Fibroblast of gingiva (primary cell): ENCODE results near the gene ARHGEF17.
A peak's percentile ranks its signal among the peaks of the same experiment; 100 is the strongest.

ENCODE experiments used
- DNase-seq: peaks from one replicate; pipeline ENCODE4 v3.0.0-alpha.2; 2011; ENCODE audit warnings: low read depth

Gene ARHGEF17

DNA sequence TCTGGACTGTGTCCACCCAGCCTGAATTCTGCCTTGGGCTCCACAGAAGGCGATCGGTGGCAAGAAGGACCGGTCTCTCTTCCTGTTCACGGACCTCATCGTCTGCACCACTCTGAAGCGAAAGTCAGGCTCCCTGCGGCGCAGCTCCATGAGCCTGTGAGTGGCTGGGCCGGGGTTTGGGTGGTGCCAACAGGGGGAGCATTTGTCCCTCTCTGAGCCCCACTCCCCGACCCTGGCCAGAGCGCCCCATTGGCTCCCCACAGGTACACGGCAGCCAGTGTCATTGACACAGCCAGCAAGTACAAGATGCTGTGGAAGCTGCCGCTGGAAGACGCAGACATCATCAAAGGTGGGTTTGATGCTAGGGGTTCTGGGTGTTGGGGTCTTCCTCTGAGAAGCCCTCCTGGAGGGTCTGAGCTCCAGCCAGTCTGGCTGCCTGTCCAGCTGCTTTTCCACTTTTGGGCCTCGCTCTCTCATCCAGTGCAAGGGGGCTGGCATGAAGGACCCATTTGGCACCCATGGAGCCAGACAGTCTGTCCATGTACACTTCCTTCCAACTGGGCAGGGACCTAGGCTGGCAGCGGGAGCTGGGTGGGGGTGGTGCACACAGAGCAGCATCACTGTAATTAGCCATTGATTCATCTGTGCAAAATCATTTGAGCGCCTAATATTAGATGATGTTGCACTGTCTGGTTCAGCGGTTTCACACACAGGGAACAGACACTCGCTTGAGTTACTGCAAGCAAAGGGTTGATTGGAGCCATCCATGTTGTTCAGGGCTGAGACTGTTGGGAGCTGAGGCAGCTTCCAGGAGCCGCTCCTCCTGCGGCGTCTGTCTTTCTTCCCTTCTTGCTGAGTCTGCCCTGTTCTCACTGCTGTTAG, 49.1 kb downstream of the ARHGEF17 start:
- DNase-seq = no peak

DNA sequence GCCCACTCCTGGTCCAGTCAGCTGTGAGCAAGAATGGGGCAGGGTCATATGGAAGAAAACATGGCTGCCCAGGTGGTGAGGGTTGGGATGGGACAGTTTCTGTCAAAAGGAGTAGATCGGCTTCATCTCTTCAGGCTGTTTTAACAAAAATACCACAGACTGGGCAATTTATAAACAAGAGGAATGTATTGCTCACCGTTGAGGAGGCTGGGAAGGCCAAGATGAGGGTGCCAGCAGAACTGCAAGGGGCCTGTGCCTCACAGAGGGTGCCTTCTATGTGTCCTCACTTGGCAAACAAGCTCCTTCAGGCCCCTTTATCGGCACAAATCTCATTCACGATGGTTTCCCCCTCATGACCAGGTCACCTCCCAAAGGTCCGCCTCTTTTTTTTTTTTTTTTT, 50.0 kb downstream of the ARHGEF17 start:
- no peak for DNase-seq

DNA sequence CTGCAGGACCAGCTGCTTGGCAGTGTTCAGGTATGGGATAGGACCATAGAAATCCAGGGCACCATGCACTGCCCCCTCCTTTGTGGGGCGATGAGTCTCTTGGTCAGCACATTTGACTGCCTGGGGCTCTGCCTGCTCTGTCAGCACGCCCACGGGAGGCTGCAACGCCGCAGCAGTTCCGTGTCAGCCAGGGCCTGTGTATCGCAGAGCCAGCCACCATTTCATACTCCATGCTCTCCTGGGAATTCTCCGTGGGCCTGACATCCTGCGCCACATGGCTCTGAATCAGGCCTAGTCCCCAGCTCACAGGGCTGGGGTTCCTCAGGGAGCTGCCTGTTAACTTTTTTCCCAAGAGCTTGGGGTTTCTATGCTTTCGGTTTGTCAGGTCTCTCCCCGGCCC, 51.3 kb downstream of the ARHGEF17 start:
- DNase-seq = peak; percentile 74

DNA sequence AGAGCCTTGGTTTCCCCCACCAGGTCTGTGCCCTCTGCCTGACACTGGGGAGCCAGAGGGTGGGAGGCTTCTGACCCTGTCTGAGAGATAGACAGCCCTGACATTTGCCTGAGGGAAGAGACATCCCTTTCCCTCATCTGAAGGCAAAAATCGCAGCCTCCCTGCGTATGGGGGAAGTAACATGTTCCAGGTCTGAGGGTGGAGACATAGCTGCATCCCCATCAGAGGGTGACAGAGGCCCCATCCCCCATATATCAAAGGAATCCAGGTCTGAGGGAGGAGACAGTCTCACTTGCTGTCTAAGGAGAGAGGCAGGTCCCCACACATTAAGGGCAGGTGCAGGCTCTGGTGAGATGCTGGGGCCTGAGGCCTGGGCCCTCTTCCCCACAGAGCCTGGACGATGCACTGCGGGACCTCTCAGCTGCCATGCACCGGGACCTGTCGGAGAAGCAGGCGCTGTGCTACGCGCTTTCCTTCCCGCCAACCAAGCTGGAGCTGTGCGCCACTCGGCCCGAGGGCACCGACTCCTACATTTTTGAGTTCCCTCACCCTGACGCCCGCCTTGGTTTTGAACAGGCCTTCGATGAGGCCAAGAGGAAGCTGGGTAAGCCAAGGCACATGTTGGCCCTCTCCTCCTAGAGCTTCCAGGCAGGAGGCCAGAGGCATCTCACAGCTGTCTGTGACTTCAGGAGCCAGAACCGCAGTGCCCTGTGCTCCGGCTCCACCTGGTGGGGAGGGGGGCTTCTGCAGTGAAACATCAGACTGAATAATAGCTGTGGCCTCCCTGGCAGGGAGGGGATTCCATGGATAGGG, 52.1 kb downstream of the ARHGEF17 start:
- DNase-seq = peak; percentile 24

DNA sequence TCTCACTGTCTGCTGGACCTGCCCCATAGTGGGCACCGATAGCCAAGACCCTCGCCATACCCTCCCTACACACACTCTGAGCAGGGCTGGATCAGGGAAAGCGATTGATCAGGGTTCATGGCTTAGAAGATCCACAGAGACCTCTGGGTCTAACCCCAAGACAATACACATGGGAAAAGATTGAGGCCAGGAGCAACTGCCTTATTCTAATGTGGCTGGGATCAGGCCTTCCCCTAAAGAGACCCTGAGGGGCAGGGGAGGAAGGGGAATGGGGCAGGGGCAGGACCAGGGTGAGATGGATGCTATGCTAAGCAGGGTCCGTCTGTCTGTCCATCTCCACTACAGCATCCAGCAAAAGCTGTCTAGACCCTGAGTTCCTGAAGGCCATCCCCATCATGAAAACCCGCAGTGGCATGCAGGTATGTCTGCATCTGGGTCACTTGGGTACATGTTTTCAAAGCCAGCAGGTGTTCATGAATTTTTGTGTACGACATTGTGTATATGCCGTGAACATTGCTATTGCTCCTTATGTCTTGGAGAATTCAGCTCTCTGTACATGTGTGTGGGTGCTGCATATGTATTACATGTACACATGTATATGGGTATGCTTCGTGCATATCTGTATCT, 52.8 kb downstream of the ARHGEF17 start:
- DNase-seq = no peak

DNA sequence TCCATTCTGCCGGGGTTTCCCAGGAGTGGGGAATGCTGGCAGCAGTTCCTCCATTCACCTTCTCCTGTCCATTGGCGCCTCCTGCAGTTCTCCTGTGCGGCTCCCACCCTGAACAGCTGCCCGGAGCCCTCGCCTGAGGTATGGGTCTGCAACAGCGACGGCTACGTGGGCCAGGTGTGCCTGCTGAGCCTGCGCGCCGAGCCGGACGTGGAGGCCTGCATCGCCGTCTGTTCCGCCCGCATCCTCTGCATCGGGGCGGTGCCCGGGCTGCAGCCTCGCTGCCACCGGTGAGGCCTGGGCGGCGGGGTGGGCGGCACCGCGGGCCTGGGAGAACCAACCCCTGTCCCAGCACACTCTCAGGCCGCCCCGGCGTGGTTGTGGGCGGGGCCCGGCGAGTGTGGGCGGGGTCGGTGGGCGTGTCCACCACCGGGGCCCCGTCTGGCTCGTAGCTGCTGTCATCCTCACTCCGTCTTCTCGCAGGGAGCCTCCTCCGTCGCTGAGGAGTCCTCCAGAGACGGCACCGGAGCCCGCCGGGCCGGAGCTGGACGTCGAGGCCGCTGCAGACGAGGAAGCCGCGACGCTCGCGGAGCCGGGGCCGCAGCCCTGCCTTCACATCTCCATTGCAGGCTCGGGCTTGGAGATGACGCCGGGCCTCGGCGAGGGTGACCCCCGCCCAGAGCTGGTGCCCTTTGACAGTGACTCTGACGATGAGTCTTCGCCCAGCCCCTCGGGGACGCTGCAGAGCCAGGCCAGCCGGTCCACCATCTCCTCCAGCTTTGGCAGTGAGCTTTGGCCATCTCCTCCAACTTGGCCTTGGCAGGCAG, 54.1 kb downstream of the ARHGEF17 start:
- DNase-seq = no peak

DNA sequence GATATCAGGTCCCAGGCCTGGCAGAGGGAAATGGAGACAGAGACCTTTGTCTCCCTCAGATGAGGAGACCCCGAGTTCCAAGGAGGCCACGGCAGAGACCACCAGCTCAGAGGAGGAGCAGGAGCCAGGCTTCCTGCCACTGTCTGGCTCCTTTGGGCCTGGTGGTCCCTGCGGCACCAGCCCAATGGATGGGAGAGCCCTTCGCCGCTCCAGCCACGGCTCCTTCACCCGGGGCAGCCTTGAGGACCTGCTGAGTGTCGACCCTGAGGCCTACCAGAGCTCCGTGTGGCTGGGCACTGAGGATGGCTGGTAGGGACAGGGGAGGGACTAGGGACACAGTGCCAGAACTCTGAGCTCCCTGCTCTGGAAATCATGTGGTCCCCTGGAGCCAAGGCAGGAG, 55.1 kb downstream of the ARHGEF17 start:
- DNase-seq = no peak

DNA sequence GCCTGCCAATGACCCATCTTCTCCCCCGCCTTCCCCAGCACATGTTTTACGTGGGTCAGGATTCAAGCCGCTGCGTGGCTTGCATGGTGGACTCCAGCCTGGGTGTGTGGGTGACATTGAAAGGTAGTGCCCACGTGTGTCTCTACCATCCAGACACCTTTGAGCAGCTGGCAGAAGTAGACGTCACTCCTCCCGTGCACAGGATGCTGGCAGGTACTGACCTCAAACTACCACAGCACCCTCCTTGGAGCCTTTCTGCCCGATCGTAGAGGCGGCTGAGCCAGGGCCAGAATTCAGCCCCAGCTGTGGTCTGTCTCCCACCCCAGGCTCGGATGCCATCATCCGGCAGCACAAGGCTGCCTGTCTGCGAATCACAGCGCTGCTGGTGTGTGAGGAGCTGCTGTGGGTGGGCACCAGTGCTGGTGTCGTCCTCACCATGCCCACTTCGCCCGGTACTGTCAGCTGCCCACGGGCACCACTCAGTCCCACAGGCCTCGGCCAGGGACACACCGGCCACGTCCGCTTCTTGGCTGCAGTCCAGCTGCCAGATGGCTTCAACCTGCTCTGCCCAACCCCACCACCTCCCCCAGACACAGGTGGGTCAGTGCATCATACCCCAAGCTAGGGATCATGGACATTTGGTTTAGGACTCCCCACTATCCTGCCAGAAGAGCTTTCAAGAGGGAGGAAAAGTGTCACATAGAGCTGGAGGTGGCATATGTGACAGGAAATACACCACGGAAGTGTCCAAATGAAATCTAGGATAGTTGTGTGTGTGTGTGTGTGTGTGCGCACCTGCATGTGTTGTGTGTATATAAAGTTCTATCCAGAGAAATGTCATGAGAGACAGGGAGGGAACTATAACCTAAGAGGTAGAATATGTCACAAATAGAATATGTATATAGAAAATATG, 57.5 kb downstream of the ARHGEF17 start:
- DNase-seq = no peak

DNA sequence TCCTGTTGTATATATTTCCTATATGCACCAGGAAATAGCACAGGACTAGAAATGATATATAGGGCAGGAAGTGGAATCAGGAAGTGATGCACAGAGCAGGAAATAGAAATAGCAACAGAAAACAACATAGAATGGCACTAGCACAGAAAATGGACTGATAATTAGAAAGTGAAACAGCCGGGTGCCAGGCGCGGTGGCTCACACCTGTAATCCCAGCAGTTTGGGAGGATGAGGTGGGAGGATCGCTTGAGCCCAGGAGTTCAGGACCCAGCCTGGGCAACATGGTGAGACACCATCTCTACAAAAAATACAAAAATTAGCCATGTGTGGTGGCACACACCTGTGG, 58.2 kb downstream of the ARHGEF17 start:
- no peak for DNase-seq

DNA sequence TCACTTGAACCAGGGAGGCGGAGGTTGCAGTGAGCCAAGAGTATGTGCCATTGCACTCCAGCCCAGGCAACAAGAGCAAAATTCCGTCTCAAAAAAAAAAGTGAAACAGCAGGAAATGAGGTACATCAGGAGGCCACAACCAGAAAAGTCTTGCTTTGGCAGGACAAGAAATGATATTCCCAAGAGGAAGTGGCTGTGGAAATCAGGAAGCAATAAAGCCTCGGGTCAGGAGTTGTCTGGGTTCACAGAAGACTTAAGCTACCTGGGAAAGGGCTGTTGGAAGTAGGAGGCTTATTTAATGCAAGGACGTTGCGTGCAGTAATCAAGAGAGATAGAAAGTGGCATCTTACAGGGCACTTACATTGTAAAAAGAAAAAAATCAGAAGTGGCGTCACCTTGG, 58.9 kb downstream of the ARHGEF17 start:
- no peak for DNase-seq

DNA sequence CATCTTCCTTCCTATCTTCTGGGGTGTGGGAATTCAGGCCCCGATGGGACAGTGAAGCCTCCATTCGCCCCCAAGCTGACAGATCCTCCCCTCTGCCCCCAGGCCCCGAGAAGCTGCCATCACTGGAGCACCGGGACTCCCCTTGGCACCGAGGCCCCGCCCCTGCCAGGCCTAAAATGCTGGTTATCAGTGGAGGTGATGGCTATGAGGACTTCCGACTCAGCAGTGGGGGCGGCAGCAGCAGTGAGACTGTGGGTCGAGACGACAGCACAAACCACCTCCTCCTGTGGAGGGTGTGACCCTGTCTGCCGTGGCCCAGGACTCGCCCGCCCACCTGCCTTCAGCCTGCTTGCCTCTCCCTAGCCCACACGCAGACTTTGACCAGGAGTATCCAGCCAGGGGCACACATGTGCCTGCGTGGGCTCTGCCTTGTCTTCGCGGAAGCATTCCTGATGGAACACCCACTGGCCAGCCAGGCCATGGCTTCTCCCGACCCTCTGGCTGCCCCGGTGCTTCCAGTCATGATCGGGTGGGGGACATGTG, 59.5 kb downstream of the ARHGEF17 start:
- no peak for DNase-seq

DNA sequence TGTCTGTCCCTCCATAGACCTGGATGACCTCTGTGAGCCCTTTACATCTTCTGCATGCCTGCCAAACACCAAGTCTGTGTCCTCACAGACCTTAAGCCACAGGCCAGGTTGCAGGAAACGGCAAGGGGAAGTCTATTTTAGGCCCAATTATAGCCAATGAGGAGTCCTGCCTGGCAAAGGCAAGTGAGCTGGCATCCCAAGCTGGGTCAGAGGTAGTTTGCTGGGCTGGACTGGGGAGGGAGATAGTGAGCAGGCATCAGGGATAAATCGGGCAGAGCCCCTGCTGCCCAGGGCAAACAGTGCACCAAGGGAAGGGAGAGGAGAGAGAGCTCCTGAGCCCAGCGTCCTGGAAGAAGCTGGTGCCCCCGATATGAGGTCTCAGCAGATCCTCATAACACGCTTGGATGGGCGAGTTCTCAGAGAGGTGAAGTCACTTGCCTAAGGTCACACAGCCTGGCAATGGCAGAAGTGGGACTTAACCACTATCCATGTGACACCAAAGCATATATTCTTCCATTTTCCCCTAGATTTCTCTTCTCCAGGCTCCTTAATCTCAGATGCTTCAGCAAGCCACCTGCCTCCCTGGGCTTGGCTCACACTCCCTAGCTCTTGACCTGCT, 64.4 kb downstream of the ARHGEF17 start:
- DNase-seq = no peak

DNA sequence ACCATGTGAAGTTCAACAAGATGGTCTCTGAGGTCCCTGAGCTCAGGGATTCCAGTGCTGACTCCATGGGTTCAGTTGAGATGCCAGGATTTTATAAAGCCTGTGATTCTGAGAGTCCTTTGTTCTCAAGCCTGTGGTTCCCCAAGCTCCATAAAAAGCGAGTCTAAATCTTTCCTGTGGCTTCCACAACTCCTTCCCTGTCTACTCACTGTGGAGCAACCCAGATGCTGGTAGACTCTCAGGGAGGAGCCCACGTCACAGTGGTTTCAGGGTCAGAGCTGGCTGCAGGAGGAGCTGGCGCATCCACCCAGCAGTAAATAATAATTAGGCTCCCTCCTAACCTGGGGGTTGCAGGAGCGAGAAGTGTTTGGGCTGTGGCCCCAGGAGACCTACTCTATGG, 66.1 kb downstream of the ARHGEF17 start:
- no peak for DNase-seq

DNA sequence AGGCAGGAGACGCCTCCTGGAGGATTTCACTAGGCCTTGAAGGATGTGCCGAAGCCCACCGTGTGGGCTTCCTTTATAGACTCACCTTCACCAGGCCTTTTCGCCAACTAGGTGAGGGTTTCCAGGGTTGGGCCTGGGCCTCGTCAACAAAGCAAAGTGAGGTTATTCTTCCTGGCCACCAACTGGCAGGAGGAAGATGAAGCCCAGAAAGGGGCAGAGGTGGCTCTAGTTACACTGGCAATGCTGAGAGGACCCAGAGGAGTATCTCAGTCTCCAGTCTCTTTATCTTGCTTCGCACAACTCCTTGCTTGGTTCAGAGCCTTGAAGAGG, 67.7 kb downstream of the ARHGEF17 start:
- no peak for DNase-seq

DNA sequence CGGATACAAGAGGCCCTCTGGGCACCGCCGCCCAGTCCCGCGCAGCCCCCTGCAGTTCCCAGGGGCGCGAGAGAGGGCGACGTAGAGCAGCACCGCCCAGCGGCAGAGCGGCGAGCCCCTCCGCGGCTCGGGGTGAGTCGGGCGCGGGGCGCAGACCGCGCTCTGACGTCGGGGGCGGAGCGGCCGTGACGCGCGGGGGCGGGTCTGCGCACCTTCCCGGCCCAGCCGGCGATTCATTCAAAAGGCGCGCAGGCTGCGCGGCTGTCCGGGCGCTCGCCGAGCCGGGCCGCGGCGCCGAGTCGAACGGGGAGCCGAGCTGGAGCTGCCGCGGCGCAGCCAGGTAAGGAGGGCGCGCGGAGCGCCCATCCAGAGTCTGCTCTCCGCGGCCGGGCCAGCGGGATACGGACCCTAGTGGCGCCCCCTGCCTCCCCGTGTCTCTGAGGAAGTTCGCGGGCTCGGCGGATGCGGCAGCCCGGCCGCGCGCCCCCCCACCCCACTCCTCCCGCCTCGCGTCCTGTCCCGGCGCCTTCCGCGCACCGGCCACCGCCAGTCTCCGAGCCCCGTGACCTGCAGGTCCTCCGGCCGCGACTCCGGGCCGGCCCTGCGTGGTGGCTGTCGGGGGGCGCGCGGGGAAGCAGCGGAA, 68.2 kb downstream of the ARHGEF17 start, which contains the start of gene RELT:
Gene RELT, plus strand, starts transcription at position 240 of the 643 bp plus-strand sequence. CDS start 12,738 bp downstream, outside the sequence.
- peak; percentile 88 for DNase-seq

DNA sequence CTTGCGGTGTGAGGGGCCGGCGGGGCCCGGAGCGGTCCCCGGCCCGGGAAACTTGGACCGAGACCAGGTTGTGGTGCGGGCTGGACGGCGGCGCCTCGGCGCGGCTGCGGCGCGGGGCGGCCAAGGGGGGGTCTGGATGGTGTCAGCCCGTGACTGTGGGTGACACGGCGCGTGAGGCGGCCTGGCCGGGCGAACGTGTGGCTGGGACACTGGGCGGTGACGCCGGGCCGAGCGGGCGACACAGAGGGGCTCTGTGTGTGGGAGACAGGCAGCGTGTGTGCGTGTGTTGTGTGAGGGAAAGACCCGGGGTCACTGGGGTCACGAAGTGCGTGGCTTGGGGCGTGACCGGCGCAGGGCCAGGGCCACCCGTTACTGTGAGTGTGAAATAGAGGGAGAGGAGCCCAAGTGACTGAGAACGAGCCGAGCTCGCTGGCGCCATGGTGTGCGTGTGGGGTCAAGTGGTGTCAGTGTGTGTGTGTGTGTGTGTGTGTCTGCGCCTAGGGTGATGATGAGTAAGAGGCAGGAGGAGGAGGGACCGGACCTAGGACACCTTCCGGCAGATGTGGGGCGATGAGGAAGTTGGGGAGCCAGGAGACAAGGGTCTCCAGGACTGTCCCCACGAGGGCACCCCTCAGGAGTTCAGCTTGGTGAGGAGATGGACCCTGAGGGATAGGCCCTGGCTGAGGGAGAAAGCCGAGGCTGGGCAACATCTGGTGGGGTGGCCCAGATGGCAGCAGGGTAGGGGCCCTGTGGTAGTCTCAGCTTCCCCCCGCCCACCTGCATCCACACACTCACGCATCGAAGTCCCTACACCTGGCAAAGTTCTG, 68.9 kb downstream of the ARHGEF17 start:
- peak; percentile 80 for DNase-seq

DNA sequence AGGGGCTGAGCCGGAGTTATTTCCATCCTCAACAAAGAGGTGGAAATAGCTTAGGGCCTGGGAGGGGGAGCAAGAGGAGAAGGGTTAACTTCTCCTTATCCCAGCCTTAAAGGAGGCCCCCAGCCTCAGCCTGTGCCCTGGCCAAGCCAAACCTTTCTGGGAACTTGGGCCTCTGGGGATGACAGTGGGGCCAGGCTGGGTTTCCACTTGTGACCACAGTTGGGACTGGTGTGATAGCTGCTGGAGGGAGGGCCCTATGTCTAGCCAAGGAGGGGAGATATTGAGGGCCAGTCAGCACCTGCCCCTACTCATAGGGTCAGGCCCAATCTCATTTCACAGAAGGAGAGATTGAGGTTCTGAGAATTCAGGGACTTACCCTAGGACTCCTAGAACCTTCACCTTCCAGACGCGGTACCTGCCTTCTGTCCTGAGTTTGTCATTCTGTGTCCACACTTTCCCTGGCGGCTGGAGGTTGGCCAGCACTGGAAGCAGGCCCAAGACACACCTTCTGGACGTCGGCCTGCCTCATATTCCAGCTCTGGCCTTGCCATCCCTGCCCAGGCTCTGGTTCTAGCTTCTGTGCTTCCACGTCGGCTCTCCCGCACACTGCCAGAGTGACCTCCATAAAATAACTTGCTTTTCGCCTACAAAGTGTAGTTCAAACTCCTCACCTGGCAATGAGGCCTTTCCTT, 71.3 kb downstream of the ARHGEF17 start:
- DNase-seq = no peak

DNA sequence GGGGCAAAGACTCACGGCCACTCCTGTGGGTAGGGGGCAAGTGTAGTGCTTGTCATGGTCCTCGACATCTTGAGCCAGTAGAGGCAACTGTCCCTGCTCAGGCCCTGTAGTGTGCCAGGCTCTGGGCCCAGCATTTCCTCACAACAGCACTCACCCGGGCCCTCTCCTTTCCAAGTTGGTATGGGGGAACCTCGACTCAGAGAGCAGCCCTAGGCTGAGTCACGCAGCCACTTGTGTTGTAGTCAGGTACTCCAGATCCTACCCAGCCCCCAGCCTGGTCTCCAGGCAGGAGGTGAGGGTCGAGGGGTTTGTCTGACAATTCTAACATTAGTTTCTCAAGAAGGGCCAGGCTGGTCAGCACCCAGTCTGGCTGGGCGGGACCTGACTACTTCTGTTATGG, 72.3 kb downstream of the ARHGEF17 start:
- no peak for DNase-seq
